Endothelial cell of umbilical vein (primary cell): ENCODE data around the gene SRP14. TPM values are rescaled to one million over a fixed set of nuclear protein-coding genes. Genes with fewer than 3 reads are reported as not detected.

ENCODE experiments used
- BruUV-seq: library from RNA; stranded (reverse); fragments of 400-500 nt; replicated peaks from 2 replicates; lab custom pipeline; 2021; lab: Mats Ljungman, UMichigan
- CTCF ChIA-PET: fragments of 300-600, 350-600 bp; sonication (Branson Sonifier 250); formaldehyde crosslinking; loops from one replicate; lab custom pipeline; 2021; ENCODE audit warnings: antibody characterized with exemption, inconsistent platforms; lab: Charles Lee
- POLR2A ChIA-PET: fragments of 300-600, 350-600 bp; sonication (Branson Sonifier 250); formaldehyde crosslinking; loops from one replicate; lab custom pipeline; 2021; ENCODE audit warnings: antibody characterized with exemption, inconsistent platforms; lab: Charles Lee
- DNase-seq: peaks from one replicate; pipeline ENCODE4 v3.0.0-alpha.2; 2011; ENCODE audit warnings: low read depth, low spot score
- FAIRE-seq: peaks from 2 replicates; lab custom pipeline; 2011; peaks lifted over from hg19 to GRCh38; lab: Jason Lieb, UNC
- H2AFZ ChIP-seq: 2 replicates; pipeline ENCODE4 v1.6.0; 2012; ENCODE audit warnings: low read depth, low read length, control low read depth, inconsistent platforms
- H3K27ac ChIP-seq: 2 replicates; pipeline ENCODE4 v1.5.1; 2011; ENCODE audit warnings: low read depth, mild to moderate bottlenecking, control low read depth, low read length, moderate library complexity; ENCODE audit not compliant: insufficient read depth
- H3K27me3 ChIP-seq, 2 experiments: 2 replicates each; pipeline versions ENCODE4 v1.6.0 to v1.6.1; 2011; ENCODE audit warnings: low read length in 2 of 2, mixed read lengths in 1 of 2; ENCODE audit not compliant: control insufficient read depth in 2 of 2, insufficient read depth in 2 of 2
- H3K36me3 ChIP-seq, 2 experiments: 2 replicates in 1 of 2; 3 replicates in 1 of 2; pipeline ENCODE4 v1.5.1; 2011; ENCODE audit warnings: low read length in 2 of 2, mild to moderate bottlenecking in 1 of 2, moderate library complexity in 1 of 2; ENCODE audit not compliant: control insufficient read depth in 2 of 2, insufficient read depth in 2 of 2; ENCODE audit errors: extremely low read depth in 1 of 2
- H3K4me1 ChIP-seq: 3 replicates; pipeline ENCODE4 v1.5.1; 2011; ENCODE audit warnings: mild to moderate bottlenecking, low read length; ENCODE audit not compliant: control insufficient read depth, insufficient read depth; ENCODE audit errors: extremely low read depth
- H3K4me2 ChIP-seq: 2 replicates; pipeline ENCODE4 v1.6.1; 2011; ENCODE audit warnings: low read length, control low read depth, mixed read lengths; ENCODE audit not compliant: insufficient read depth
- H3K4me3 ChIP-seq, 3 experiments: fragments of 200-600 bp in 1 of 3; sonication (generic), shearing (Covaris generic) in 1 of 3; replicated peaks in 1 of 3; 2 replicates each; pipeline ENCODE4 v1.5.1; 2011 to 2016; ENCODE audit warnings: control low read depth in 3 of 3, low read length in 3 of 3, mild to moderate bottlenecking in 2 of 3, inconsistent platforms in 1 of 3, low read depth in 1 of 3, moderate library complexity in 1 of 3; ENCODE audit not compliant: insufficient read depth in 1 of 3
- H3K79me2 ChIP-seq: 2 replicates; pipeline ENCODE4 v1.6.0; 2012; ENCODE audit warnings: low read length, inconsistent platforms; ENCODE audit not compliant: control insufficient read depth, insufficient read depth
- H3K9ac ChIP-seq: replicated peaks from 2 replicates; pipeline ENCODE3; 2011; ENCODE audit warnings: low read length, control low read depth; ENCODE audit not compliant: insufficient read depth; ENCODE audit errors: extremely low read depth
- H3K9me1 ChIP-seq: replicated peaks from 3 replicates; pipeline ENCODE4 v1.6.0; 2011; ENCODE audit warnings: mild to moderate bottlenecking, low read length; ENCODE audit not compliant: control insufficient read depth, insufficient read depth; ENCODE audit errors: extremely low read depth
- H3K9me3 ChIP-seq: replicated peaks from 2 replicates; pipeline ENCODE4 v1.5.1; 2012; ENCODE audit warnings: low read length, inconsistent platforms; ENCODE audit not compliant: control insufficient read depth, insufficient read depth
- H4K20me1 ChIP-seq: replicated peaks from 2 replicates; pipeline ENCODE3; 2011; ENCODE audit warnings: mild to moderate bottlenecking, low read length; ENCODE audit not compliant: control insufficient read depth, insufficient read depth; ENCODE audit errors: extremely low read depth
- FOS ChIP-seq: IDR thresholded peaks from 2 replicates; pipeline ENCODE4 v1.6.1; 2011; ENCODE audit warnings: mild to moderate bottlenecking, low read length, moderate library complexity, borderline replicate concordance; ENCODE audit not compliant: insufficient read depth
- GATA2 ChIP-seq: IDR thresholded peaks from 2 replicates; pipeline ENCODE4 v1.7.0; 2011; ENCODE audit warnings: low read depth, mild to moderate bottlenecking, moderate library complexity, mixed read lengths, low read length; ENCODE audit not compliant: insufficient read length, insufficient read depth
- JUN ChIP-seq: IDR thresholded peaks from 2 replicates; pipeline ENCODE4 v1.6.1; 2011; ENCODE audit warnings: borderline replicate concordance, low read depth; ENCODE audit not compliant: insufficient read length, insufficient read depth
- MYC ChIP-seq: IDR thresholded peaks from one replicate; pipeline ENCODE4 v1.6.1; 2011; ENCODE audit warnings: mild to moderate bottlenecking, low read depth, low read length
- POLR2A ChIP-seq: IDR thresholded peaks from 2 replicates; pipeline ENCODE4 v1.6.1; 2012; ENCODE audit warnings: low read depth, mild to moderate bottlenecking, control low read depth, low read length
- POLR2AphosphoS5 ChIP-seq: IDR thresholded peaks from 2 replicates; pipeline ENCODE4 v1.6.1; 2012; ENCODE audit warnings: low read depth, mild to moderate bottlenecking, control low read depth, low read length, moderate library complexity; ENCODE audit not compliant: insufficient read depth
- dilution Hi-C: fragments of 300-500 bp; cut with MboI; formaldehyde crosslinking; loops from one replicate; pipeline ENCODE4 v1.15.0; 2019; ENCODE audit warnings: low sequenced_read_pairs; ENCODE audit not compliant: extremely low pct_ligation_motif_present
- intact Hi-C: fragments of 100-400 bp; cut with micrococcal nuclease; formaldehyde crosslinking; loops from one replicate; pipeline ENCODE4 v1.10.0; 2022
- polyA plus RNA-seq, 4 experiments: library from polyadenylated mRNA; depleted of rRNA in 3 of 4; stranded (reverse) in 3 of 4; unstranded in 1 of 4; fragments of >200 nt; gene quantifications; 2 replicates each; pipeline versions ENCODE4 v1.2.1 to v1.2.3, GENCODE V29; 2011 to 2012; ENCODE audit warnings: missing spikeins in 1 of 4
- total RNA-seq: library from RNA; stranded (reverse); gene quantifications from 2 replicates; pipeline ENCODE4 v1.2.3, GENCODE V29; 2021
- TF ChIP-seq, protein P1 (sequence below), 2 donors: IDR thresholded peaks; 1 replicate in 1 of 2; 2 replicates in 1 of 2; pipeline ENCODE4 v1.5.1; 2011; ENCODE audit warnings: low read length in 2 of 2, mild to moderate bottlenecking in 2 of 2, moderate library complexity in 2 of 2, control low read depth in 1 of 2, inconsistent platforms in 1 of 2, low read depth in 1 of 2; ENCODE audit not compliant: insufficient read depth in 1 of 2; ENCODE audit errors: extremely low read depth in 1 of 2
- TF ChIP-seq, protein P2 (sequence below): IDR thresholded peaks from 2 replicates; pipeline ENCODE4 v1.6.1; 2011; ENCODE audit not compliant: insufficient read depth, insufficient read length

SRP14 gene
- total and polyA plus RNA-seq, 2 donors (not counting 3 experiments of a cell fraction or from before 2014, with no cell fraction given) = 220 to 330 TPM

DNA sequence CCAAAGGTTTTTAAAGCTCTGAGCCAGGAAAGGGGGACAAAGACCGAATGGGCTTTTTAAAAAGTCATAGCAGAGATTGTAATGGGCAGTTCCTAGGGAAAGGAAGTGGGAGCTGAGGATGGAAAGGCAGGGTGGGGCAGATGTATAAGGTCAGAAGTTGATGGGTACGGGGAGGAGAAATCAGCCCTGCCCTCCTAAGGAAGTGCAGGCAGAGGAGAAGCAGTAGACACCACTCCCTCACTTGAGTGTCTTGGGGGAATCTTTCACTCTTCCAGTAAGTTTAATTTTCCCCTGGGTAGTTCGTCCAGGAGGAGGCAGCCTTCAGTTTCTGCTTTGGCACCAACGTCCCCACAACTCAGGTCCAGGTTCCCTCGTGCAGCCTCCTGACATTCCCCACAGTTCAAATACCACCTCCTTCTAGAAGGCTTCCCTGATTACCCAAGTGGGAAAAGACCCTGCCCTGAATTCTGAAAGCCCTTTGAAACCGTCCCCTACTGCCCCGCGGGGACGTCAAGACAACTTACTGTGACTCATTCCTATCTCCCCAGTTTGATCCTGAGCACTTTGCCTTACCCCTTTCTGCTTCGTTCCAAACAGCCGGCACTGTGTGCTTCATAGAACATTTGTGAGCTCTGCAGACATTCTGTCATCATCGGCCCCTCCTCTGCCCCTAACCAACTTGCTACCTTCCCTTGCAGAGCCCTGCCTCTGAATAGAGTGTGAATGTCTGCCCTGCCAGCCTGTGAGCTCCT is 14.3 kb upstream of the SRP14 start:
- H3K9me1 ChIP-seq = no peaks in the 10 kb centered on the region
- dilution Hi-C loops = no loop called here
- TF ChIP-seq FOS = no peak
- TF ChIP-seq, protein P1, sequence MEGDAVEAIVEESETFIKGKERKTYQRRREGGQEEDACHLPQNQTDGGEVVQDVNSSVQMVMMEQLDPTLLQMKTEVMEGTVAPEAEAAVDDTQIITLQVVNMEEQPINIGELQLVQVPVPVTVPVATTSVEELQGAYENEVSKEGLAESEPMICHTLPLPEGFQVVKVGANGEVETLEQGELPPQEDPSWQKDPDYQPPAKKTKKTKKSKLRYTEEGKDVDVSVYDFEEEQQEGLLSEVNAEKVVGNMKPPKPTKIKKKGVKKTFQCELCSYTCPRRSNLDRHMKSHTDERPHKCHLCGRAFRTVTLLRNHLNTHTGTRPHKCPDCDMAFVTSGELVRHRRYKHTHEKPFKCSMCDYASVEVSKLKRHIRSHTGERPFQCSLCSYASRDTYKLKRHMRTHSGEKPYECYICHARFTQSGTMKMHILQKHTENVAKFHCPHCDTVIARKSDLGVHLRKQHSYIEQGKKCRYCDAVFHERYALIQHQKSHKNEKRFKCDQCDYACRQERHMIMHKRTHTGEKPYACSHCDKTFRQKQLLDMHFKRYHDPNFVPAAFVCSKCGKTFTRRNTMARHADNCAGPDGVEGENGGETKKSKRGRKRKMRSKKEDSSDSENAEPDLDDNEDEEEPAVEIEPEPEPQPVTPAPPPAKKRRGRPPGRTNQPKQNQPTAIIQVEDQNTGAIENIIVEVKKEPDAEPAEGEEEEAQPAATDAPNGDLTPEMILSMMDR (IDR thresholded peaks at IDR 0.05; ENCODE audit: extremely low read depth in 1 of 2, insufficient read depth in 1 of 2, low read depth in 1 of 2, low read length in 2 of 2) = peak in 1 of 2 donors; percentile 9
- H4K20me1 ChIP-seq = no peaks in the 10 kb centered on the region
- H3K9ac ChIP-seq = no peak overlapping the region
- no peaks in the 10 kb centered on the region for H3K9me3 ChIP-seq
- peaks cover 1% of the 10 kb centered on the region for H3K4me1 ChIP-seq
- H3K27ac ChIP-seq = no peak overlapping the region
- intact Hi-C loops = no loop called here
- POLR2A ChIA-PET = no interaction called here
- no peak for FAIRE-seq
- CTCF ChIA-PET = interaction anchor here (0.7 to 2.6 kb wide), 6 partner anchors 51 to 226 kb away, joined by 3 to 10 read pairs (median 6); partner anchors contain the start of gene BMF
- H3K4me3 ChIP-seq = no peak overlapping the region
- no peak for DNase-seq
- H3K36me3 ChIP-seq = no peaks in the 10 kb centered on the region
- no peak overlapping the region for H3K4me2 ChIP-seq
- no TSS peak for BruUV-seq
- H3K27me3 ChIP-seq = peaks cover 0 to 3% of the 10 kb centered on the region in 2 experiments
- H3K79me2 ChIP-seq = no peaks in the 10 kb centered on the region
- no peak overlapping the region for H2AFZ ChIP-seq

DNA sequence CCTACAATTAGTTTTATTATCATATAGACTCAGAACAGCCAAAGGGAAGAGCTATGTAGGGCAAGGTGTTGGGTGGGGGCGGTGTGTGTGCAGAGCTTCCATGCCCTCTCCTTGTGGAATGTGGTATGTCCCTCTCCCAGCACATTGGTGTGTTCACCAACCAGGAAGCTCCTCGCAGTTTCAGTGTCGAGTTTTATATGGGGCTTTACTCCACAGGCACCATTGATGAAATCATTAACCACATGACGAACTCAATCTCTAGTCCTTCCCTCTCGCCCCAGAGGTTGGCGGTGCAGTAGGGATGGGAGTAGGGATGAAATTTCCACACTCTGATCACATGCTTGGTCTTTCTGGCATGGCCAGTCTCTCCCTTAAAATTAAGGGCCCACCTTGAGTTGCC is 13.6 kb upstream of the SRP14 start:
- no peaks in the 10 kb centered on the region for H3K9me3 ChIP-seq
- ChIA-PET CTCF (interaction anchor here (0.7 to 2.6 kb wide), 5 partner anchors 52 to 227 kb away, joined by 3 to 10 read pairs (median 5); partner anchors contain the start of gene BMF), POLR2A (no interaction called here)
- H4K20me1 ChIP-seq = no peaks in the 10 kb centered on the region
- H2AFZ ChIP-seq = no peak overlapping the region
- no peak overlapping the region for H3K9ac ChIP-seq
- intact Hi-C loops (no loop called here), dilution Hi-C loops (no loop called here)
- no peaks in the 10 kb centered on the region for H3K36me3 ChIP-seq
- H3K4me2 ChIP-seq = no peak overlapping the region
- no peak for FAIRE-seq
- DNase-seq = no peak
- no peak overlapping the region for H3K27ac ChIP-seq
- peaks cover 0 to 3% of the 10 kb centered on the region in 2 experiments for H3K27me3 ChIP-seq
- peaks cover 8% of the 10 kb centered on the region for H3K4me1 ChIP-seq
- BruUV-seq = no TSS peak
- no peaks in the 10 kb centered on the region for H3K79me2 ChIP-seq
- TF ChIP-seq, protein P2, sequence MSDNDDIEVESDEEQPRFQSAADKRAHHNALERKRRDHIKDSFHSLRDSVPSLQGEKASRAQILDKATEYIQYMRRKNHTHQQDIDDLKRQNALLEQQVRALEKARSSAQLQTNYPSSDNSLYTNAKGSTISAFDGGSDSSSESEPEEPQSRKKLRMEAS = no peak
- TF ChIP-seq POLR2AphosphoS5 (no peak), POLR2A (no peak), MYC (no peak), GATA2 (no peak), JUN (no peak), FOS (no peak)
- TF ChIP-seq, protein P1 (IDR thresholded peaks at IDR 0.05; ENCODE audit: extremely low read depth in 1 of 2, insufficient read depth in 1 of 2, low read depth in 1 of 2, low read length in 2 of 2) = no peak
- no peaks in the 10 kb centered on the region for H3K9me1 ChIP-seq
- H3K4me3 ChIP-seq = no peak overlapping the region
